Upper lobe of left lung (tissue), 6 donors: Measurements from ENCODE around the gene RNF8. TPM values are rescaled to one million over a fixed set of nuclear protein-coding genes. Genes with fewer than 3 reads are reported as not detected.
"Not testable (repeated sequence)": the region's sequence is repeated elsewhere in the genome, so short reads cannot be mapped to it uniquely, and the experiment has no call there.

Experiments
- ATAC-seq, 2 donors: fragments of 200-7000 bp; cut with Tn5 transposase; one replicate each; pipeline ENCODE4 v1.9.1; 2022; ENCODE audit warnings: mild to moderate bottlenecking in 2 of 2, moderate library complexity in 2 of 2; ENCODE audit not compliant: low FRiP score in 2 of 2
- DNase-seq, 2 donors: peaks; one replicate each; pipeline ENCODE4 v3.0.0-alpha.2; 2019 to 2020
- H3K27ac ChIP-seq, 4 donors: fragments of 200-600 bp; sonication (generic); one replicate each; pipeline ENCODE4 v1.5.1; 2016 to 2019
- H3K27me3 ChIP-seq, 4 donors: fragments of 200-600 bp; sonication (generic); one replicate each; pipeline ENCODE4 v1.5.1; 2017 to 2019
- H3K36me3 ChIP-seq, 4 donors: fragments of 200-600 bp; sonication (generic); one replicate each; pipeline ENCODE4 v1.5.1; 2016 to 2019
- H3K4me1 ChIP-seq, 4 donors: fragments of 200-600 bp; sonication (generic); one replicate each; pipeline ENCODE4 v1.5.1; 2018 to 2019
- H3K4me3 ChIP-seq, 4 donors: fragments of 200-600 bp; sonication (generic); one replicate each; pipeline ENCODE4 v1.5.1; 2017 to 2019; ENCODE audit warnings: mild to moderate bottlenecking in 2 of 4, moderate library complexity in 1 of 4
- H3K9me3 ChIP-seq, 4 donors: fragments of 200-600 bp; sonication (generic); one replicate each; pipeline ENCODE4 v1.5.1; 2018 to 2019
- CTCF ChIP-seq, 6 experiments: fragments of 450-650 bp in 4 of 6; fragments of 200-600 bp in 2 of 6; sonication (generic) in 2 of 6; IDR thresholded peaks; one replicate each; pipeline ENCODE4 v1.5.1; 2016 to 2019; ENCODE audit warnings: antibody characterized with exemption in 6 of 6
- EP300 ChIP-seq, 4 donors: sonication (generic); formaldehyde crosslinking; IDR thresholded peaks; one replicate each; pipeline ENCODE4 v1.5.1; 2017; ENCODE audit warnings: antibody characterized with exemption in 4 of 4, control low read depth in 2 of 4
- POLR2A ChIP-seq, 4 donors: fragments of 450-650 bp; IDR thresholded peaks; one replicate each; pipeline ENCODE4 v1.5.1; 2016 to 2017; ENCODE audit warnings: antibody characterized with exemption in 4 of 4, mild to moderate bottlenecking in 2 of 4
- POLR2AphosphoS5 ChIP-seq, 2 donors: sonication (generic); formaldehyde crosslinking; IDR thresholded peaks; one replicate each; pipeline ENCODE4 v1.5.1; 2017; ENCODE audit warnings: antibody characterized with exemption in 2 of 2
- WGBS, 2 donors: methylation state at CpG; one replicate each; pipeline ENCODE4 v1.1.5; 2017 to 2018; 5-methylcytosine and 5-hydroxymethylcytosine counted together
- total RNA-seq, 6 donors: library from RNA; depleted of rRNA in 4 of 6; stranded (reverse); fragments of >200 nt in 4 of 6; gene quantifications; one replicate each; pipeline versions ENCODE4 v1.1.0 to v1.2.1, GENCODE V29; 2016 to 2021
- donor health status: DM: no; HTN: no; CAD: no; lungs with moderate emphysema.
- donor health status: DM: no; HTN: yes; CAD: no; lungs with severe emphysema.

The RNF8 gene, protein sequence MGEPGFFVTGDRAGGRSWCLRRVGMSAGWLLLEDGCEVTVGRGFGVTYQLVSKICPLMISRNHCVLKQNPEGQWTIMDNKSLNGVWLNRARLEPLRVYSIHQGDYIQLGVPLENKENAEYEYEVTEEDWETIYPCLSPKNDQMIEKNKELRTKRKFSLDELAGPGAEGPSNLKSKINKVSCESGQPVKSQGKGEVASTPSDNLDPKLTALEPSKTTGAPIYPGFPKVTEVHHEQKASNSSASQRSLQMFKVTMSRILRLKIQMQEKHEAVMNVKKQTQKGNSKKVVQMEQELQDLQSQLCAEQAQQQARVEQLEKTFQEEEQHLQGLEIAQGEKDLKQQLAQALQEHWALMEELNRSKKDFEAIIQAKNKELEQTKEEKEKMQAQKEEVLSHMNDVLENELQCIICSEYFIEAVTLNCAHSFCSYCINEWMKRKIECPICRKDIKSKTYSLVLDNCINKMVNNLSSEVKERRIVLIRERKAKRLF
- 10 to 100 TPM; 14.7 to 32.3 (median 17.1) TPM for total RNA-seq

GRCh38 chr6:37353761-37354525 is at the start of gene RNF8:
TSS of gene RNF8 (plus strand) at chr6:37353983. CDS start at chr6:37354165, 182 bp downstream.
- peak; percentile 95 to 97 for DNase-seq
- peaks cover 9 to 22% (median 20%) of the 10 kb centered on the region in 4 donors for H3K4me1 ChIP-seq
- ATAC-seq, result peak; percentile 97 to 98
- H3K36me3 ChIP-seq, result no peaks in the 10 kb centered on the region
- H3K9me3 ChIP-seq, result no peaks in the 10 kb centered on the region
- TF ChIP-seq POLR2A (IDR thresholded peaks at IDR 0.05) (peak in 3 of 4 donors; percentile 47 to 69 (median 49)), EP300 (IDR thresholded peaks at IDR 0.05) (no peak), POLR2AphosphoS5 (IDR thresholded peaks at IDR 0.05) (peak; percentile 58 to 84), CTCF (IDR thresholded peaks at IDR 0.05) (no peak)
- H3K27ac ChIP-seq, result peak within 1 kb of the TSS; percentile 69 to 84 (median 80)
- H3K27me3 ChIP-seq, result no peaks in the 10 kb centered on the region
- peak within 1 kb of the TSS; percentile 92 to 100 (median 98) for H3K4me3 ChIP-seq
- WGBS, 2 donors, result 0% methylated on average over 36 to 52 of the region's 54 CpGs

GRCh38 chr6:37304766-37305165 is 49.0 kb upstream of the RNF8 start:
- DNase-seq, result no peak
- Histone ChIP-seq H3K27ac (no peak overlapping the region), H3K4me1 (peaks cover 0 to 12% (median 5%) of the 10 kb centered on the region in 4 donors), H3K36me3 (peaks cover 0 to 33% (median 9%) of the 10 kb centered on the region in 4 donors), H3K9me3 (no peaks in the 10 kb centered on the region), H3K27me3 (no peaks in the 10 kb centered on the region), H3K4me3 (no peak overlapping the region)
- no peak for ATAC-seq
- no peak for TF ChIP-seq CTCF (IDR thresholded peaks at IDR 0.05)
- no peak for TF ChIP-seq EP300 (IDR thresholded peaks at IDR 0.05)
- no peak for TF ChIP-seq POLR2A (IDR thresholded peaks at IDR 0.05)
- TF ChIP-seq POLR2AphosphoS5 (IDR thresholded peaks at IDR 0.05), result no peak
- WGBS, 2 donors, result 93 to 95% methylated on average over 7 of the region's 7 CpGs

GRCh38 chr6:37305841-37306425 is 47.9 kb upstream of the RNF8 start:
- Histone ChIP-seq H3K4me3 (no peak overlapping the region), H3K9me3 (no peaks in the 10 kb centered on the region), H3K4me1 (peaks cover 0 to 12% (median 5%) of the 10 kb centered on the region in 4 donors), H3K27ac (no peak overlapping the region), H3K36me3 (peaks cover 0 to 31% (median 9%) of the 10 kb centered on the region in 4 donors), H3K27me3 (no peaks in the 10 kb centered on the region)
- WGBS, 2 donors, result 94 to 95% methylated on average over 4 of the region's 4 CpGs
- ATAC-seq (no peak), DNase-seq (no peak)
- TF ChIP-seq CTCF (IDR thresholded peaks at IDR 0.05), result no peak
- TF ChIP-seq POLR2A (IDR thresholded peaks at IDR 0.05), result no peak
- TF ChIP-seq POLR2AphosphoS5 (IDR thresholded peaks at IDR 0.05), result no peak
- no peak for TF ChIP-seq EP300 (IDR thresholded peaks at IDR 0.05)

GRCh38 chr6:37306624-37307222 is 47.1 kb upstream of the RNF8 start:
- ATAC-seq (no peak), DNase-seq (no peak)
- no peak for TF ChIP-seq POLR2AphosphoS5 (IDR thresholded peaks at IDR 0.05)
- no peak for TF ChIP-seq EP300 (IDR thresholded peaks at IDR 0.05)
- TF ChIP-seq CTCF (IDR thresholded peaks at IDR 0.05), result no peak
- TF ChIP-seq POLR2A (IDR thresholded peaks at IDR 0.05), result no peak
- H3K36me3 ChIP-seq, result peaks cover 0 to 23% (median 9%) of the 10 kb centered on the region in 4 donors
- WGBS, 2 donors, result 91 to 94% methylated on average over 4 of the region's 4 CpGs
- no peak overlapping the region for H3K27ac ChIP-seq
- no peak overlapping the region for H3K4me3 ChIP-seq
- peaks cover 0 to 12% (median 5%) of the 10 kb centered on the region in 4 donors for H3K4me1 ChIP-seq
- H3K27me3 ChIP-seq, result no peaks in the 10 kb centered on the region
- no peaks in the 10 kb centered on the region for H3K9me3 ChIP-seq

- H3K4me3 ChIP-seq, DNase-seq, ATAC-seq, H3K9me3 ChIP-seq, H3K27me3 ChIP-seq: not testable (repeated sequence)
- peaks cover 0 to 12% (median 5%) of the 10 kb centered on the region in 4 donors for H3K4me1 ChIP-seq
- 73 to 76% methylated on average over 10 of the region's 10 CpGs for WGBS, 2 donors
- peak overlapping the region in 1 of 4 donors; percentile 58 for H3K27ac ChIP-seq
- H3K36me3 ChIP-seq, result peaks cover 0 to 22% (median 9%) of the 10 kb centered on the region in 4 donors
Observed at GRCh38 chr6:37307484-37307883, 46.3 kb upstream of the RNF8 start.
